HL-60 (cell line): ENCODE results near the gene MEGF10.

ENCODE experiments used
- DNase-seq, 2 experiments: peaks; one replicate each; pipeline ENCODE4 v3.0.0-alpha.2; 2010 to 2020; ENCODE audit warnings: low read depth in 1 of 2, low spot score in 1 of 2
- H3K27ac ChIP-seq: fragments of 250-450 bp; sonication (Bioruptor Pico); replicated peaks from 2 replicates; pipeline ENCODE4 v1.5.1; 2020; ENCODE audit warnings: mild to moderate bottlenecking, moderate library complexity
- H3K27me3 ChIP-seq: fragments of 250-450 bp; sonication (Bioruptor Pico); 2 replicates; pipeline ENCODE4 v1.5.1; 2021; ENCODE audit warnings: mild to moderate bottlenecking, moderate library complexity; ENCODE audit not compliant: insufficient read depth, poor library complexity, severe bottlenecking
- H3K4me3 ChIP-seq: replicated peaks from 2 replicates; pipeline ENCODE4 v1.5.1; 2011; ENCODE audit warnings: mild to moderate bottlenecking, control low read depth, low read length; ENCODE audit not compliant: insufficient read depth
- CTCF ChIP-seq: IDR thresholded peaks from one replicate; pipeline ENCODE4 v1.5.1; 2011; ENCODE audit warnings: low read length, control low read depth, inconsistent platforms; ENCODE audit not compliant: insufficient read depth
- GABPA ChIP-seq: IDR thresholded peaks from 2 replicates; pipeline ENCODE4 v1.6.1; 2012; ENCODE audit warnings: low read depth
- POLR2AphosphoS5 ChIP-seq: IDR thresholded peaks from 2 replicates; pipeline ENCODE4 v1.6.1; 2012; ENCODE audit warnings: low read depth
- REST ChIP-seq: IDR thresholded peaks from 2 replicates; pipeline ENCODE4 v1.6.1; 2012; ENCODE audit warnings: low read depth; ENCODE audit not compliant: insufficient replicate concordance
- SPI1 ChIP-seq: IDR thresholded peaks from 2 replicates; pipeline ENCODE4 v1.6.1; 2012; ENCODE audit warnings: low read depth, mild to moderate bottlenecking, borderline replicate concordance

Gene MEGF10

GRCh38 chr5:127433526-127433925 is 142.9 kb downstream of the MEGF10 start:
- TF ChIP-seq POLR2AphosphoS5: no peak
- Histone ChIP-seq H3K4me3 (no peak overlapping the region), H3K27me3 (no peaks in the 10 kb centered on the region), H3K27ac (no peak overlapping the region)
- no peak for DNase-seq

GRCh38 chr5:127434588-127434987 is 144.0 kb downstream of the MEGF10 start:
- H3K27ac ChIP-seq: no peak overlapping the region
- TF ChIP-seq GABPA: no peak
- TF ChIP-seq REST: no peak
- no peak for TF ChIP-seq POLR2AphosphoS5
- no peak for TF ChIP-seq SPI1
- no peak for DNase-seq
- H3K27me3 ChIP-seq: no peaks in the 10 kb centered on the region
- H3K4me3 ChIP-seq: no peak overlapping the region

- DNase-seq: no peak
- Histone ChIP-seq H3K27me3 (no peaks in the 10 kb centered on the region), H3K27ac (no peak overlapping the region), H3K4me3 (no peak overlapping the region)
- TF ChIP-seq CTCF (no peak), GABPA (no peak)
Observed at GRCh38 chr5:127435821-127436220, 145.2 kb downstream of the MEGF10 start.

- DNase-seq: no peak
- Histone ChIP-seq H3K4me3 (no peak overlapping the region), H3K27me3 (no peaks in the 10 kb centered on the region), H3K27ac (no peak overlapping the region)
- TF ChIP-seq REST (no peak), GABPA (no peak), POLR2AphosphoS5 (no peak), CTCF (no peak), SPI1 (no peak)
Observed at GRCh38 chr5:127439644-127440043, 149.0 kb downstream of the MEGF10 start.

- Histone ChIP-seq H3K27ac (no peak overlapping the region), H3K4me3 (no peak overlapping the region), H3K27me3 (no peaks in the 10 kb centered on the region)
- TF ChIP-seq SPI1: no peak
- no peak for TF ChIP-seq GABPA
- TF ChIP-seq CTCF: no peak
- no peak for TF ChIP-seq POLR2AphosphoS5
- no peak for TF ChIP-seq REST
- no peak for DNase-seq
Observed at GRCh38 chr5:127440831-127441230, 150.2 kb downstream of the MEGF10 start.
